Measurements from ENCODE around the gene ISLR2.

Gene ISLR2

GRCh38 chr15:74131628-74132413 is 1.4 kb downstream of the ISLR2 start:
- DNase-seq (ENCODE audit: extremely low spot score): no peak
- CTCF ChIA-PET: no interaction called here
- POLR2A ChIA-PET: interaction anchor here (1.4 kb wide), 1 partner anchor 11 kb away, joined by 3 read pairs; no protein-coding TSS in a partner anchor
- TF ChIP-seq FOXM1 (IDR thresholded peaks at IDR 0.05; ENCODE audit: borderline replicate concordance) (no peak), FOXA1 (IDR thresholded peaks at IDR 0.05) (no peak), ELF4 (IDR thresholded peaks at IDR 0.05) (no peak), CTBP1 (IDR thresholded peaks at IDR 0.05; ENCODE audit: borderline replicate concordance) (no peak), BHLHE40 (IDR thresholded peaks at IDR 0.05; ENCODE audit: borderline replicate concordance) (no peak), ARNT (IDR thresholded peaks at IDR 0.05) (no peak), ZNF384 (IDR thresholded peaks at IDR 0.05) (no peak)

GRCh38 chr15:74132681-74133651 is 2.6 kb downstream of the ISLR2 start:
- TF ChIP-seq L3MBTL2 (conservative IDR thresholded peaks at IDR 0.05): no peak
- ChIA-PET POLR2A (interaction anchor here (1.4 kb wide), 1 partner anchor 12 kb away, joined by 3 read pairs; no protein-coding TSS in a partner anchor), CTCF (no interaction called here)
- no peak for DNase-seq (ENCODE audit: extremely low spot score)

GRCh38 chr15:74133694-74134386 is 3.5 kb downstream of the ISLR2 start:
- ChIA-PET CTCF (interaction anchor here (0.6 kb wide), 1 partner anchor 174 kb away, joined by 4 read pairs; no protein-coding TSS in a partner anchor), POLR2A (no interaction called here)
- TF ChIP-seq FOXA1 (IDR thresholded peaks at IDR 0.05) (no peak), ELF4 (IDR thresholded peaks at IDR 0.05) (no peak), BHLHE40 (IDR thresholded peaks at IDR 0.05; ENCODE audit: borderline replicate concordance) (no peak), L3MBTL2 (conservative IDR thresholded peaks at IDR 0.05) (no peak), FOXM1 (IDR thresholded peaks at IDR 0.05; ENCODE audit: borderline replicate concordance) (no peak), NFRKB (IDR thresholded peaks at IDR 0.05) (no peak), LEF1 (IDR thresholded peaks at IDR 0.05; ENCODE audit: borderline replicate concordance) (no peak), HDGF (IDR thresholded peaks at IDR 0.05; ENCODE audit: borderline replicate concordance) (no peak), SUZ12 (IDR thresholded peaks at IDR 0.05) (no peak), PKNOX1 (IDR thresholded peaks at IDR 0.05) (no peak), FOXK2 (IDR thresholded peaks at IDR 0.05) (no peak)
- no peak for DNase-seq (ENCODE audit: extremely low spot score)

- POLR2A ChIA-PET: no interaction called here
- TF ChIP-seq FOXA1 (IDR thresholded peaks at IDR 0.05) (no peak), NFRKB (IDR thresholded peaks at IDR 0.05) (no peak), ARNT (IDR thresholded peaks at IDR 0.05) (no peak), FOXM1 (IDR thresholded peaks at IDR 0.05; ENCODE audit: borderline replicate concordance) (no peak), TARDBP (IDR thresholded peaks at IDR 0.05) (no peak), ELF4 (IDR thresholded peaks at IDR 0.05) (no peak)
- CTCF ChIA-PET: interaction anchor here (0.6 kb wide), 1 partner anchor 173 kb away, joined by 4 read pairs; no protein-coding TSS in a partner anchor
- no peak for DNase-seq (ENCODE audit: extremely low spot score)
Observed at GRCh38 chr15:74134387-74135027, 4.1 kb downstream of the ISLR2 start.

GRCh38 chr15:74135041-74135565 is 4.7 kb downstream of the ISLR2 start:
- POLR2A ChIA-PET: interaction anchor here (0.9 kb wide), 1 partner anchor 9 kb away, joined by 6 read pairs; no protein-coding TSS in a partner anchor
- no peak for DNase-seq (ENCODE audit: extremely low spot score)
- TF ChIP-seq LEF1 (IDR thresholded peaks at IDR 0.05; ENCODE audit: borderline replicate concordance): no peak
- no peak for TF ChIP-seq HDGF (IDR thresholded peaks at IDR 0.05; ENCODE audit: borderline replicate concordance)
- no peak for TF ChIP-seq ARNT (IDR thresholded peaks at IDR 0.05)
- CTCF ChIA-PET: no interaction called here

GRCh38 chr15:74136540-74136813 is 6.1 kb downstream of the ISLR2 start:
- no peak for TF ChIP-seq ELF4 (IDR thresholded peaks at IDR 0.05)
- TF ChIP-seq BHLHE40 (IDR thresholded peaks at IDR 0.05; ENCODE audit: borderline replicate concordance): no peak
- no peak for TF ChIP-seq TARDBP (IDR thresholded peaks at IDR 0.05)
- no peak for TF ChIP-seq SUZ12 (IDR thresholded peaks at IDR 0.05)
- TF ChIP-seq ARNT (IDR thresholded peaks at IDR 0.05): no peak
- TF ChIP-seq LEF1 (IDR thresholded peaks at IDR 0.05; ENCODE audit: borderline replicate concordance): no peak
- no peak for TF ChIP-seq FOXM1 (IDR thresholded peaks at IDR 0.05; ENCODE audit: borderline replicate concordance)
- no peak for TF ChIP-seq L3MBTL2 (conservative IDR thresholded peaks at IDR 0.05)
- no peak for TF ChIP-seq CTBP1 (IDR thresholded peaks at IDR 0.05; ENCODE audit: borderline replicate concordance)
- no peak for TF ChIP-seq NFRKB (IDR thresholded peaks at IDR 0.05)
- TF ChIP-seq FOXK2 (IDR thresholded peaks at IDR 0.05): no peak
- TF ChIP-seq ZNF384 (IDR thresholded peaks at IDR 0.05): no peak
- no peak for TF ChIP-seq HDGF (IDR thresholded peaks at IDR 0.05; ENCODE audit: borderline replicate concordance)
- TF ChIP-seq FOXA1 (IDR thresholded peaks at IDR 0.05): no peak
- TF ChIP-seq PKNOX1 (IDR thresholded peaks at IDR 0.05): no peak
- TF ChIP-seq SP1 (IDR thresholded peaks at IDR 0.05): no peak
- CTCF ChIA-PET: no interaction called here
- no peak for DNase-seq (ENCODE audit: extremely low spot score)
- POLR2A ChIA-PET: no interaction called here
